AG04450 (cell line): ENCODE results near the gene PROM2. TPM values are rescaled to one million over a fixed set of nuclear protein-coding genes. Genes with fewer than 3 reads are reported as not detected.

Experiments
- CTCF ChIA-PET: fragments of 300-600, 350-600 bp; formaldehyde crosslinking; extraction: SDS; loops from one replicate; lab custom pipeline; 2022; ENCODE audit warnings: antibody characterized with exemption, inconsistent platforms; lab: Charles Lee
- POLR2A ChIA-PET: fragments of 350-600 bp; formaldehyde crosslinking; extraction: SDS; loops from one replicate; lab custom pipeline; 2021; ENCODE audit warnings: antibody characterized with exemption, inconsistent platforms; lab: Yijun Ruan, JAX
- DNase-seq: peaks from one replicate; pipeline ENCODE4 v3.0.0-alpha.2; 2011; ENCODE audit warnings: low read depth, low spot score
- H3K27ac ChIP-seq: one replicate; pipeline ENCODE4 v1.5.1; 2012; ENCODE audit warnings: low read depth, low read length, control low read depth
- H3K27me3 ChIP-seq: one replicate; pipeline ENCODE4 v1.6.0; 2012; ENCODE audit warnings: low read length; ENCODE audit not compliant: control insufficient read depth, insufficient read depth
- H3K4me3 ChIP-seq: 2 replicates; pipeline ENCODE4 v1.5.1; 2011; ENCODE audit warnings: mild to moderate bottlenecking, low read depth, low read length, control low read depth
- H3K9me3 ChIP-seq: 2 replicates; pipeline ENCODE4 v1.5.1; 2012; ENCODE audit warnings: low read length; ENCODE audit not compliant: control insufficient read depth, insufficient read depth
- polyA plus RNA-seq: library from polyadenylated mRNA; depleted of rRNA; stranded (reverse); fragments of >200 nt; gene quantifications from 2 replicates; pipeline ENCODE4 v1.2.3, GENCODE V29; 2011
- TF ChIP-seq, protein P1 (sequence below): IDR thresholded peaks from 2 replicates; pipeline ENCODE4 v1.5.1; 2011; ENCODE audit warnings: low read depth, low read length, control low read depth, inconsistent platforms

The PROM2 gene
- polyA plus RNA-seq, 1 experiment, result 0.12 TPM

DNA sequence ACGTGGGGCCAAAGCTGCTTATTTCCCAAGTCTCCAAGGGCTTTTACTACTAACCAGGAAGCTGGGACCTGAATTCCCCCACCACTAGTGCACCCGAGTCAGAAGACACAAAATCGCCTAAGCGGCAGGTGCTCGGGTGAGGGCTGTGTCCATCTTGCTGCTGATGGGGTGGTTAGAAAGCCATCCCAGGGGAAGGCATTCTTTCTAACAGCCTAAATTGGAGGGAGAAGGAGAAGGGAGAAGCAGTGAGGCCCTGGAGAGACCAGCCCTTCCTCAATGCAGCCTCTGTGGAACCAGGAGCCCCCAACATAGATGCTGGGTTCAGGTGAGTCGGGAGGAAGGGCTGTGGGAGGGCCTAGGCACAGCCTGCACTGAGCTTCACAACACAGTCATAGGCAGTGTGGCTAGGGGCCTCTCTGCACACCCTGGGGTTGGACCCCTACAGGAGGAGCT, 1.9 kb upstream of the PROM2 start:
- no peak overlapping the region for H3K4me3 ChIP-seq
- H3K9me3 ChIP-seq, result peaks cover 36% of the 10 kb centered on the region
- no peak for DNase-seq
- POLR2A ChIA-PET, result no interaction called here
- TF ChIP-seq, protein P1, sequence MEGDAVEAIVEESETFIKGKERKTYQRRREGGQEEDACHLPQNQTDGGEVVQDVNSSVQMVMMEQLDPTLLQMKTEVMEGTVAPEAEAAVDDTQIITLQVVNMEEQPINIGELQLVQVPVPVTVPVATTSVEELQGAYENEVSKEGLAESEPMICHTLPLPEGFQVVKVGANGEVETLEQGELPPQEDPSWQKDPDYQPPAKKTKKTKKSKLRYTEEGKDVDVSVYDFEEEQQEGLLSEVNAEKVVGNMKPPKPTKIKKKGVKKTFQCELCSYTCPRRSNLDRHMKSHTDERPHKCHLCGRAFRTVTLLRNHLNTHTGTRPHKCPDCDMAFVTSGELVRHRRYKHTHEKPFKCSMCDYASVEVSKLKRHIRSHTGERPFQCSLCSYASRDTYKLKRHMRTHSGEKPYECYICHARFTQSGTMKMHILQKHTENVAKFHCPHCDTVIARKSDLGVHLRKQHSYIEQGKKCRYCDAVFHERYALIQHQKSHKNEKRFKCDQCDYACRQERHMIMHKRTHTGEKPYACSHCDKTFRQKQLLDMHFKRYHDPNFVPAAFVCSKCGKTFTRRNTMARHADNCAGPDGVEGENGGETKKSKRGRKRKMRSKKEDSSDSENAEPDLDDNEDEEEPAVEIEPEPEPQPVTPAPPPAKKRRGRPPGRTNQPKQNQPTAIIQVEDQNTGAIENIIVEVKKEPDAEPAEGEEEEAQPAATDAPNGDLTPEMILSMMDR, result no peak
- H3K27me3 ChIP-seq, result no peaks in the 10 kb centered on the region
- no peak overlapping the region for H3K27ac ChIP-seq
- CTCF ChIA-PET, result no interaction called here

DNA sequence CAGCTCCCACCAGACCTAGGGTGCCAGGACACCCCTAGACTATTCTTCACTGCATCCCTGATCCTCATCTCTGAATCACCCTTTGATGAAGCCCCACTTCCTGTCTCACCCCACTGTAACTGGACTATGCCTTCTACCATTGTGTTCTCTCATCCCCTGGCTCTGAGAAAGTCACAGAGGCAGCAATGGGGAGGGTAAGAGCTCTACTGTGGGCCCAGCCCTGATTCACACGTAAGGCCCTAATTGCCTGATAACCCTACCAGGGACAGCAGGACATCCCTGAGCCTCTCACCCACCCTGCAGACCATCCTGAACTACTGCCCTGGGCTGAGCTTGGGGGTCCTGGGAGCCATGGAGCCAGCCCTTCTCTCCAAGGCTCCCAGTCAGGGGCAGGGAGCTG, 1.5 kb upstream of the PROM2 start:
- POLR2A ChIA-PET, result no interaction called here
- CTCF ChIA-PET, result no interaction called here

DNA sequence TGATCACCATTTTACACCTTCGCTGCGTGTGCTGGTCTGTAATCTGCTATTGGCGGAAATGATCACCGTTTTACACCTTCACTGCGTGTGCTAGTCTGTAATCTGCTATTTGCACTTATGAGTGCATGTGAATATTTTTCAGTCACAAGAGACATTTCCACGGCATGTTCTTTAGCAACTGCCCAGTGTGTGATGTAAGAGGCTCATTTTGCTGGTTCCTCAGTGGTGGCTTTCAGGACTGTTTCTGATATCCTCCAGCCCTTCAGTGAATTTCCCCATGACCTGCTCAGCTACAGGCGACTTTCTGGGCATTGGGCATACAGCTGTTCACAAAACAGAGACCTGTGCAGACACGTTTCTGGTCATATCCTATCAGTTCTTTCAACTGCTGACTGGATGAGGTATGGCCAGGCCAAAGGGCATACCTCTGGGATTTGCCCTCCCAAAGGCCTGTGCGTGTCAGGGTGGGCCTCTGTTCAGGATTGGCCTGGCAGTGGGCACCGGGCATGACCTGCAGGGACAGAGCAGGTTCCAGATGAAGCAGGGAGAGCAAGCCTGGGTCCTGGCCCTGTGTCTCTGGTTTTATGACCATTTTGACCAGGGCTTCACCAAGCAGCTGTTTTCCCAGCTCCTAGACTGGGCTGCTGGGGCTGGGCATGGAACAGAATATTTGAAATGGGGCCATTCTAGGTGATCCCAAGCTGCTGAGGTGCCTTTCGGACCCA, 521 bp upstream of the PROM2 start:
- no peak overlapping the region for H3K27ac ChIP-seq
- peaks cover 50% of the 10 kb centered on the region for H3K9me3 ChIP-seq
- H3K4me3 ChIP-seq, result no peak overlapping the region
- ChIA-PET CTCF (no interaction called here), POLR2A (no interaction called here)
- DNase-seq, result no peak
- TF ChIP-seq, protein P1, result no peak
- H3K27me3 ChIP-seq, result no peaks in the 10 kb centered on the region

More for the DNA sequence above, 1.5 kb upstream of the PROM2 start:
- Histone ChIP-seq H3K4me3 (no peak overlapping the region), H3K27ac (no peak overlapping the region), H3K27me3 (no peaks in the 10 kb centered on the region), H3K9me3 (peaks cover 41% of the 10 kb centered on the region)
- TF ChIP-seq, protein P1, result no peak
- DNase-seq, result no peak

DNA sequence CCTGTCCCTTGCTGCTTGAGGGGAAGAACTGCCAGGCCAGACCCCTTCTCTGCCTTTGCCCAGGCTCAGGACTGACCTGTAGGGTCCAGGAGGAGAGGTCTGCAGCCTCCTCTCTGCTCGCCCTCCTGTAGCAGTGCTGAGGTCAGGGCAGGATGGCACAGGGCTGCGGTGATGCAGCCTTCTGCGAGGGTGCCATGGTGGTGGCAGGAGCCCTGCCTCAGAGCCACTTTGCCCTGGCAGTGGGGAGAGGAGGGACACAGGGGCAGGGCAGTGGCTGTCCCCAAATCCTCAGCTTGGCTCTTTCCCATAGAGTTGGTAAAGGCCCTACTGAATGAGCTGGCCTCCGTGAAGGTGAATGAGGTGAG, 884 bp downstream of the PROM2 start:
- ChIA-PET CTCF (no interaction called here), POLR2A (no interaction called here)
- Histone ChIP-seq H3K4me3 (no peak overlapping the region), H3K27me3 (no peaks in the 10 kb centered on the region), H3K27ac (no peak overlapping the region), H3K9me3 (peaks cover 60% of the 10 kb centered on the region)
- DNase-seq, result no peak
- TF ChIP-seq, protein P1, result no peak

DNA sequence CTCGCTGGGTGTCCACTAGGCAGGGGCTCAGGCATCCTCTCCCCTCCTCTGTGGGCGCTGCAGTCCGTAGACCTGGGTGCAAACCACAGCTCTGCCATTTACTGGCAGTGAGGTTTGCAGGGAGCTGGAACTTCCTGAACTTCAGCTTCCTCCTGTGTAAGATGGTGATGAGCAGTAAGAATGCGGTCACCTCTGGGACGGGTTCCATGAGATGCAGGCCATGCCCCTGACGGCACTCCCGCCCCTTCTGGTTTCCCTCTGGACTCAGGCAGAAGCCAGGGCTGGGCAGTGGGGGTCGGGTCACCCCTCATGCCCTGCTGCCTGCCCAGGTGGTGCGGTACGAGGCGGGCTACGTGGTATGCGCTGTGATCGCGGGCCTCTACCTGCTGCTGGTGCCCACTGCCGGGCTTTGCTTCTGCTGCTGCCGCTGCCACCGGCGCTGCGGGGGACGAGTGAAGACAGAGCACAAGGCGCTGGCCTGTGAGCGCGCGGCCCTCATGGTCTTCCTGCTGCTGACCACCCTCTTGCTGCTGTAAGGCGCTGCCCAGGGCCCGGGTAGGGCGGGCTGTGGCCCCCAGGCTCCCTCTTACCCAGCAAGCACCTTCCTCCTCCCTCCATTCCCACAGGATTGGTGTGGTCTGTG, 1.5 kb downstream of the PROM2 start:
- H3K27ac ChIP-seq, result no peak overlapping the region
- TF ChIP-seq, protein P1, result no peak
- no peaks in the 10 kb centered on the region for H3K27me3 ChIP-seq
- H3K9me3 ChIP-seq, result peaks cover 60% of the 10 kb centered on the region
- ChIA-PET CTCF (no interaction called here), POLR2A (no interaction called here)
- H3K4me3 ChIP-seq, result no peak overlapping the region
- DNase-seq, result no peak
